MM.1S (cell line): ENCODE results near the gene FGGY.
A peak's percentile ranks its signal among the peaks of the same experiment; 100 is the strongest.

ENCODE experiments used
- DNase-seq: peaks from one replicate; pipeline ENCODE4 v3.0.0-alpha.2; 2015
- H2AFZ ChIP-seq: fragments of 300-600 bp; sonication (generic); 2 replicates; pipeline ENCODE4 v1.6.0; 2016; ENCODE audit warnings: antibody characterized with exemption, low read length
- H3F3A ChIP-seq: fragments of 300-600 bp; sonication (generic); 2 replicates; pipeline ENCODE4 v1.6.1; 2016; ENCODE audit warnings: mild to moderate bottlenecking, antibody characterized with exemption, low read length, moderate library complexity, mixed read lengths; ENCODE audit not compliant: insufficient read depth
- H3K27ac ChIP-seq: fragments of 300-600 bp; sonication (generic); 2 replicates; pipeline ENCODE4 v1.5.1; 2016; ENCODE audit warnings: mild to moderate bottlenecking, low read length
- H3K27me3 ChIP-seq: fragments of 300-600 bp; sonication (generic); replicated peaks from 2 replicates; pipeline ENCODE4 v1.6.0; 2016; ENCODE audit warnings: low read length; ENCODE audit not compliant: insufficient read depth
- H3K36me3 ChIP-seq: fragments of 300-600 bp; sonication (generic); replicated peaks from 2 replicates; pipeline ENCODE4 v1.6.1; 2016; ENCODE audit warnings: mild to moderate bottlenecking, low read length, mixed read lengths; ENCODE audit not compliant: insufficient read depth
- H3K4me1 ChIP-seq: fragments of 300-600 bp; sonication (generic); 2 replicates; pipeline ENCODE4 v1.6.1; 2016; ENCODE audit warnings: low read length, mixed read lengths
- H3K4me2 ChIP-seq: fragments of 300-600 bp; sonication (generic); 2 replicates; pipeline ENCODE4 v1.6.0; 2016; ENCODE audit warnings: low read depth, low read length
- H3K4me3 ChIP-seq: fragments of 300-600 bp; sonication (generic); 2 replicates; pipeline ENCODE4 v1.5.1; 2016; ENCODE audit warnings: low read length, mixed read lengths
- H3K79me2 ChIP-seq: fragments of 300-600 bp; sonication (generic); 2 replicates; pipeline ENCODE4 v1.6.1; 2016; ENCODE audit warnings: mixed run types, low read length, mixed read lengths
- H3K9ac ChIP-seq: fragments of 300-600 bp; sonication (generic); 2 replicates; pipeline ENCODE4 v1.6.1; 2016; ENCODE audit warnings: low read length, mixed read lengths
- H3K9me2 ChIP-seq: fragments of 300-600 bp; sonication (generic); replicated peaks from 2 replicates; pipeline ENCODE4 v1.6.1; 2016; ENCODE audit warnings: mild to moderate bottlenecking, low read length, mixed read lengths; ENCODE audit not compliant: insufficient read depth
- H3K9me3 ChIP-seq: fragments of 300-600 bp; sonication (generic); replicated peaks from 2 replicates; pipeline ENCODE4 v1.6.1; 2016; ENCODE audit warnings: mild to moderate bottlenecking, low read length, mixed read lengths; ENCODE audit not compliant: insufficient read depth
- H4K20me1 ChIP-seq: fragments of 300-600 bp; sonication (generic); 2 replicates; pipeline ENCODE4 v1.6.1; 2016; ENCODE audit warnings: mild to moderate bottlenecking, low read length, moderate library complexity, mixed read lengths; ENCODE audit not compliant: insufficient read depth
- EZH2 ChIP-seq: fragments of 300-600 bp; sonication (generic); optimal IDR thresholded peaks from 2 replicates; pipeline ENCODE3; 2017; ENCODE audit warnings: low read depth, mild to moderate bottlenecking, antibody characterized with exemption, low read length, mixed read lengths
- EZH2phosphoT487 ChIP-seq: fragments of 300-600 bp; sonication (generic); IDR thresholded peaks from 2 replicates; pipeline ENCODE4 v1.6.1; 2018; ENCODE audit warnings: antibody characterized with exemption, low read length
- TF ChIP-seq, protein P1 (sequence below): fragments of 300-600 bp; sonication (generic); IDR thresholded peaks from 2 replicates; pipeline ENCODE4 v1.5.1; 2016; ENCODE audit warnings: antibody characterized with exemption, low read length, mixed read lengths

FGGY gene

DNA sequence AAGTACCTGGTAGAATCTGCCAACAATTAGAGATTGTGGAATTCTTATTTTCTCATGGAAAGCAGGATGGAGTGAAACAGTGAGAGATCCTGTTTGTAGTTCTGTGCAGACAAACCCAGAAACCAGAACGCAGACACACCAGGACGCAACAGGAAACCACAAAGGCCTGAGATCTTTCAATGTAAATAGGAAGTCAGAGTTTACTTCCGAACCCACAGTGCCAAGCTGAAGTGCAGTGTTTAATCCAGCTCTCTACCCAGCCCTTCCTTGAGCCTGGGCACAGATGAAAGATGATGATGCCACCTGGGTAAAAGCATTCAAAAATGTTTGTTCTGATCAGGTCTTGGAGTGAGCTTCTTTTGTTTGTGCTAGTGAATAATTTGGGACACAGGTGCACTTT is 273.6 kb downstream of the FGGY start:
- TF ChIP-seq EZH2 (no peak), EZH2phosphoT487 (no peak)
- TF ChIP-seq, protein P1, sequence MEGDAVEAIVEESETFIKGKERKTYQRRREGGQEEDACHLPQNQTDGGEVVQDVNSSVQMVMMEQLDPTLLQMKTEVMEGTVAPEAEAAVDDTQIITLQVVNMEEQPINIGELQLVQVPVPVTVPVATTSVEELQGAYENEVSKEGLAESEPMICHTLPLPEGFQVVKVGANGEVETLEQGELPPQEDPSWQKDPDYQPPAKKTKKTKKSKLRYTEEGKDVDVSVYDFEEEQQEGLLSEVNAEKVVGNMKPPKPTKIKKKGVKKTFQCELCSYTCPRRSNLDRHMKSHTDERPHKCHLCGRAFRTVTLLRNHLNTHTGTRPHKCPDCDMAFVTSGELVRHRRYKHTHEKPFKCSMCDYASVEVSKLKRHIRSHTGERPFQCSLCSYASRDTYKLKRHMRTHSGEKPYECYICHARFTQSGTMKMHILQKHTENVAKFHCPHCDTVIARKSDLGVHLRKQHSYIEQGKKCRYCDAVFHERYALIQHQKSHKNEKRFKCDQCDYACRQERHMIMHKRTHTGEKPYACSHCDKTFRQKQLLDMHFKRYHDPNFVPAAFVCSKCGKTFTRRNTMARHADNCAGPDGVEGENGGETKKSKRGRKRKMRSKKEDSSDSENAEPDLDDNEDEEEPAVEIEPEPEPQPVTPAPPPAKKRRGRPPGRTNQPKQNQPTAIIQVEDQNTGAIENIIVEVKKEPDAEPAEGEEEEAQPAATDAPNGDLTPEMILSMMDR, result no peak
- no peaks in the 10 kb centered on the region for H3K36me3 ChIP-seq
- H3K4me2 ChIP-seq, result peak overlapping the region; percentile 54
- peak overlapping the region; percentile 58 for H3K27ac ChIP-seq
- peak overlapping the region; percentile 6; the same call in 1 of the 2 replicates for H3K9ac ChIP-seq
- no peaks in the 10 kb centered on the region for H3K9me2 ChIP-seq
- no peaks in the 10 kb centered on the region for H3K79me2 ChIP-seq
- no peak overlapping the region; the same call in 1 of the 2 replicates for H3K4me3 ChIP-seq
- H3K27me3 ChIP-seq, result no peaks in the 10 kb centered on the region
- H2AFZ ChIP-seq, result no peak overlapping the region
- peaks cover 10% of the 10 kb centered on the region for H3F3A ChIP-seq
- no peaks in the 10 kb centered on the region for H3K9me3 ChIP-seq
- DNase-seq, result peak; percentile 81
- H4K20me1 ChIP-seq, result no peaks in the 10 kb centered on the region
- peaks cover 37% of the 10 kb centered on the region for H3K4me1 ChIP-seq

DNA sequence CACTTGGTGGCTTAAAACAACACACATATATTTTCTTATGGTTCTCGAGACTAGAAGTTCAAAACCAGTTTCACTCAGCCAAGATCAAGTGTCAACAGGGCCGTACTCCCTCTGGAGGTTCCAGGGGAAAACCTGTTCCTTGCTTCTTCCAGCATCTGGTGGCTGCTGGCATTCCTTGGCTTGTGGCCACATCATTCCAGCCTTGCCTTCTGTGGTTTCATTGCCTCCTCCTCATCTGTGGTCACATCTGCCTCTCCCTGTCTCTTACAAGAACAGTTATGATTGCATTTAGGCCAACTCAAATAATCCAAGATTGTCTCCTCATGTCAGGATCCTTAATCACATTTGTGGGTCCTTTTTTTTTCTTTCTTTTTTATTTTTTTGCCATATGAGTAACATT is 277.2 kb downstream of the FGGY start:
- Histone ChIP-seq H3K4me2 (no peak overlapping the region), H3K9me2 (no peaks in the 10 kb centered on the region), H3K4me1 (peaks cover 49% of the 10 kb centered on the region), H2AFZ (no peak overlapping the region), H3K27me3 (no peaks in the 10 kb centered on the region), H3K79me2 (no peaks in the 10 kb centered on the region), H3K9ac (no peak overlapping the region), H3K4me3 (no peak overlapping the region), H3K27ac (no peak overlapping the region), H3F3A (peaks cover 17% of the 10 kb centered on the region), H4K20me1 (no peaks in the 10 kb centered on the region), H3K9me3 (no peaks in the 10 kb centered on the region), H3K36me3 (no peaks in the 10 kb centered on the region)
- no peak for DNase-seq
- no peak for TF ChIP-seq EZH2
- TF ChIP-seq, protein P1, result no peak
- no peak for TF ChIP-seq EZH2phosphoT487

DNA sequence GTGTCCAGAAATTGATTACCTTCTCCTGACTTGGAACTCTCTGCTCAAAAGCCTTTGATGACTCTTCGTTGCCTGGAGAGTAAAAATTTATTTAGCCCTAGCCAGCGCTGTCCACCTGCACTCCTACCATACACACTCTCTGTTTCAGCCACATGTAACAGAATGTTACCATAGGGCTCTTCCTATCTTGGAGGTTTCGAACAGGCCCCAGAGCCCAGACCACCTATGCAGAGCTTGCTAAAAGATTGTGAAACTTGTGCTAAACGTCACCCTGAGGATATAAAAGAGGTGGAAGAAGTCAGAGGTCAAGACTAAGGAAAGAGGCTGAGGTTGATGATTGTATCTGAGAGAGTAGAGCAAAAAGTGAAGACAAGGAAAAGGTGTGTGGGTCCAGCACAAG is 280.9 kb downstream of the FGGY start:
- Histone ChIP-seq H3K4me2 (peak overlapping the region; percentile 43; the same call in 1 of the 2 replicates), H3K27ac (peak overlapping the region; percentile 78), H3K4me3 (no peak overlapping the region), H3K36me3 (no peaks in the 10 kb centered on the region), H3F3A (peaks cover 12% of the 10 kb centered on the region), H3K9ac (peak overlapping the region; percentile 6; the same call in 1 of the 2 replicates), H3K9me2 (no peaks in the 10 kb centered on the region), H3K79me2 (no peaks in the 10 kb centered on the region), H3K4me1 (peaks cover 48% of the 10 kb centered on the region), H4K20me1 (no peaks in the 10 kb centered on the region), H2AFZ (no peak overlapping the region), H3K27me3 (no peaks in the 10 kb centered on the region), H3K9me3 (no peaks in the 10 kb centered on the region)
- TF ChIP-seq EZH2 (no peak), EZH2phosphoT487 (no peak)
- TF ChIP-seq, protein P1, result no peak
- DNase-seq, result peak; percentile 93
